ENCODE data around the gene PTPRN2. TPM values are rescaled to one million over a fixed set of nuclear protein-coding genes. Genes with fewer than 3 reads are reported as not detected.

The PTPRN2 gene
- total and polyA plus RNA-seq, 8 donors: 12.2 to 49.2 (median 31.8) TPM

DNA sequence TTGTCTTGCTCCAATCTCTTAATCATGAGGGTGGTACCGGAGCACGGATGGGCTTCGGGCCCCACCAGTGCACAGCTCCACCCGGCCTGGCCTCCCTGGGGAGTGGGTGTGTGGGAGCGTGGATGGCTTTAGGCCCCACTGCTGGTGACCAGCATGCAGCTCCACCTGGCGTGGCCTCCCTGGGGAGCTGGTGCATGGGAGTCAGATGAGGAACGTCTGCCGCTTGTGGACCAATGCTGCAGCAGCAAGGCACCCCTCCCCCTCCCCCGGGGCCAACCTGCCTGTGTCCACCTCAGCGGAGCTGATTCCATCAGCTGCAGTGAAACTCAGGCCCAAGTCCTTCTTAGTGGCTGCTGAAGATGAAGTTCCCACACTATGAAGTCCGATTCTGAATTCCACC lies 511.4 kb downstream of the PTPRN2 start:
- FAIRE-seq (no peak), ATAC-seq (no peak), DNase-seq (peak in 2 of 6 donors; percentile 8 to 44)
- intact Hi-C loops (cut with DNase I): no loop called here
- Histone ChIP-seq H3K27me3 (no peaks in the 10 kb centered on the region), H3K4me3 (no peak overlapping the region), H3K9me3 (no peaks in the 10 kb centered on the region), H3K27ac (no peak overlapping the region), H3K4me1 (no peaks in the 10 kb centered on the region), H3K36me3 (no peaks in the 10 kb centered on the region)
- TF ChIP-seq, protein P1, sequence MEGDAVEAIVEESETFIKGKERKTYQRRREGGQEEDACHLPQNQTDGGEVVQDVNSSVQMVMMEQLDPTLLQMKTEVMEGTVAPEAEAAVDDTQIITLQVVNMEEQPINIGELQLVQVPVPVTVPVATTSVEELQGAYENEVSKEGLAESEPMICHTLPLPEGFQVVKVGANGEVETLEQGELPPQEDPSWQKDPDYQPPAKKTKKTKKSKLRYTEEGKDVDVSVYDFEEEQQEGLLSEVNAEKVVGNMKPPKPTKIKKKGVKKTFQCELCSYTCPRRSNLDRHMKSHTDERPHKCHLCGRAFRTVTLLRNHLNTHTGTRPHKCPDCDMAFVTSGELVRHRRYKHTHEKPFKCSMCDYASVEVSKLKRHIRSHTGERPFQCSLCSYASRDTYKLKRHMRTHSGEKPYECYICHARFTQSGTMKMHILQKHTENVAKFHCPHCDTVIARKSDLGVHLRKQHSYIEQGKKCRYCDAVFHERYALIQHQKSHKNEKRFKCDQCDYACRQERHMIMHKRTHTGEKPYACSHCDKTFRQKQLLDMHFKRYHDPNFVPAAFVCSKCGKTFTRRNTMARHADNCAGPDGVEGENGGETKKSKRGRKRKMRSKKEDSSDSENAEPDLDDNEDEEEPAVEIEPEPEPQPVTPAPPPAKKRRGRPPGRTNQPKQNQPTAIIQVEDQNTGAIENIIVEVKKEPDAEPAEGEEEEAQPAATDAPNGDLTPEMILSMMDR (IDR thresholded peaks at IDR 0.05): no peak
- 85 to 88% methylated on average over 11 of the region's 11 CpGs for WGBS, 2 donors

DNA sequence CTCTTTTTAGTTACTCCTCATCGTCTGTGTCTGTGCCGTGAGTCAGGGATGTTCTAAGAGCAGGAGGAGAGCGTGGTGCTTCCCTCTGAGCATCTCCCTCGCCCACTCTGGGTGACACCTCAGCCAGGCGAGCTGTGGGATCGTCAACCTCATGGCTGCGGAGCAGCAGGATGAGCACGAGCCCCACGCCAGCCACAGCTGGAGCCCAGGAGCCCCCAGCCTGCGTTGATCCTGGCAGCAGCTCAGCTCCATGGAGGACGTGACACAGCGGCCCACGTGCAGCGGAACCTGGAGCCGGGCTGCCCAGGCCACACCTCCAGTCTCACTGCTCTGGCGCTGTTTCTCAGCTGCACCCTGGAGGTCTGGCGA lies 512.0 kb downstream of the PTPRN2 start:
- Histone ChIP-seq H3K27ac (no peak overlapping the region), H3K4me1 (no peaks in the 10 kb centered on the region), H3K36me3 (no peaks in the 10 kb centered on the region), H3K4me3 (no peak overlapping the region), H3K27me3 (no peaks in the 10 kb centered on the region), H3K9me3 (no peaks in the 10 kb centered on the region)
- ATAC-seq (no peak), FAIRE-seq (no peak), DNase-seq (peak in 1 of 6 donors; percentile 62)
- TF ChIP-seq, protein P1 (IDR thresholded peaks at IDR 0.05): no peak
- 89% methylated on average over 17 of the region's 17 CpGs for WGBS, 2 donors
- intact Hi-C loops (cut with DNase I): no loop called here

DNA sequence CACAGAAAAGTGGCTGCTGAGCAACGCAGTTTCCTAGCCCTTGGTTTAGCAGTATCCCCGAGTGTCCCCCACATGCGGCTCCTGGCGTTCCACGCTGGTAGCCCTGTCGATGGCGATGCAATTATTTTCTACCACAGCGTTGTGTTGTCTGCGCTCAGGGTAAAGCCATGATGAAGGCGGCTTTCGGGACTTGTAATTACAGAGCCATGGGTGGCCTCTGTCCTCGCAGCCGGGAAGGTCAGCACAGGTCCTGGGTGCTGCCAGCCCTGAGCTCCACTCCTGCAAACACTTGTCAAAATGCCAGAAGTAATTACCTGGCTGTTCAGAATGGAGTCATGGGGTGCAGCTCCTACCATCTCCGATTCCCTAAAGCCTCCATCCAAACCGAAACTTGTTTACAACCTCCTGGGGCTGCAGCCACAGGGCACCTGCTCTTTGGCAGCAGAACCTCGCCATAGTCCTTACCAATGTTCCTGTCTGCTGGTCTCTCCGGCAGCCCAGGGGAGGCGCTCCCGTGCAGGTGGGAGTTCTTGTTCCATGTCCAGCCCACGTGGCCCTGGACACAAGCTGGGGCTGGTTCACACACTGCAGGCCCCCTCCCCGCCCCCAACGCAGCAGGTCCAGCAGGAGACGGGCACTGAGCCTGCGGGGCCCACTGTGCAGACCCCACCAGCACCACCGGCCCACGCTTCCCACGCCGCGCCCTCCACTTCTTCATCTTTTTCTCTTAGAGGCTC lies 512.6 kb downstream of the PTPRN2 start:
- ATAC-seq: no peak
- DNase-seq: peak in 1 of 6 donors; percentile 58
- Histone ChIP-seq H3K36me3 (no peaks in the 10 kb centered on the region), H3K27me3 (no peaks in the 10 kb centered on the region), H3K4me1 (no peaks in the 10 kb centered on the region), H3K27ac (no peak overlapping the region), H3K4me3 (no peak overlapping the region), H3K9me3 (no peaks in the 10 kb centered on the region)
- FAIRE-seq: no peak
- intact Hi-C loops (cut with DNase I): no loop called here
- WGBS, 2 donors: 88 to 90% methylated on average over 29 of the region's 29 CpGs
- TF ChIP-seq, protein P1 (IDR thresholded peaks at IDR 0.05): no peak

DNA sequence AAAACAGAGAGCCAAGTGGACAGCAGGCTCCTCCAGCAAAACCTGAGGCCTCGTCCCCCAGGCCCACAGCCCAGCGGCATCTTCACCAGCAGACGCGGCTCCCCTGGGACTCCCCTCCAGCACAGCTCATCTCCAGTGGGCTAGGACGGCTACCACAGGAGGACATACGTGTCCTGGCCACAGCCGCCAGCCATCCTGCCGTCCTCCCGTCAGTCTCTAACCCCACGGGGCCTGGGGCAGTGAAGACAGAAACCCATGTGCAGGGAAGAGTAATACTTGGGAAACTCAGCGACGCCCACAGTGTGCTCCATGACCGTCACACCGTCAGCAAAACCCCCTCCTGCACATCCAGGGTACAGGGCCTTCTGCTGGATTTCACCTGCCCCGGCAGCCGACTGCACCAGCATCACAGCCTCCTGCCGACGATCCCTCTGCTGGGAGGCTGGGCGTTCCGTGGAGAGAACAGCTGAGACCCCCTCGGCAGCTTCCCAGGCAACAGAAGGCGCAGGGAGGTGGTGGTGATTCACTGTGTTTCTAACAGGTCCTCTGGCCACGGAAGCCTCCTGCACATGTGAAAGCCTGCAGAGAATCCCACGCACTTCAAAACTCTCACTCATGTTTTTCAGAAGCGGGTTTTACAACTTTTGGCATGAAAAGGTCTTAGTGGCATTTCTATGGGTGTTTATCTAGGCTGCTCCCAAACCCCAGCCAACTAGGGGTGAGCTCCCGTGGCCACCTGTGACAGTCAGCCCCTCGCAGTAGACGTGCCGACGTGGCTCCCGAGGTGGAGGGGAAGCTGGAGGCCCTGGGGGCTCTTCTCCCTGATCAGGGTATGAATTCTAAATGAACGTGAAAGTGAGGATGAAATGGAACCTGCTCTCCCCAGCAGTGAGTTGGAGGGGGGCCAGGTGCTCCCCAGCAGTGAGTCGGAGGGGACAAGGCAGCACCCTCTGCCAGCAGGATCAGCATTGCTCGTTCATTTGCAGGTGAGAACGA lies 513.5 kb downstream of the PTPRN2 start:
- Histone ChIP-seq H3K36me3 (no peaks in the 10 kb centered on the region), H3K4me1 (no peaks in the 10 kb centered on the region), H3K27me3 (no peaks in the 10 kb centered on the region), H3K4me3 (no peak overlapping the region), H3K9me3 (no peaks in the 10 kb centered on the region), H3K27ac (no peak overlapping the region)
- DNase-seq (peak in 1 of 6 donors; percentile 57), FAIRE-seq (no peak), ATAC-seq (no peak)
- TF ChIP-seq, protein P1 (IDR thresholded peaks at IDR 0.05): no peak
- 79 to 81% methylated on average over 35 of the region's 35 CpGs for WGBS, 2 donors
- intact Hi-C loops (cut with DNase I): no loop called here
